Limb (tissue), 2 donors: Measurements from ENCODE around the gene PRELID1.

Source experiments
- DNase-seq, 2 donors: peaks; one replicate each; pipeline ENCODE4 v3.0.0-alpha.2; 2016; ENCODE audit errors: extremely low spot score in 2 of 2

The PRELID1 gene

GRCh38 chr5:177355868-177356168 lies 52.2 kb downstream of the PRELID1 start:
- no peak for DNase-seq
